ENCODE data around the gene GGTLC1. TPM values are rescaled to one million over a fixed set of nuclear protein-coding genes. Genes with fewer than 3 reads are reported as not detected.

The GGTLC1 gene
- total and polyA plus RNA-seq, 2 experiments from 2014 or later = not detected

GRCh38 chr20:23943304-23943703, 45.3 kb downstream of the GGTLC1 start (continued):
- TF ChIP-seq JUNB (IDR thresholded peaks at IDR 0.05; ENCODE audit: unreplicated experiment) (no peak), EZH2phosphoT487 (IDR thresholded peaks at IDR 0.05; ENCODE audit: unreplicated experiment) (no peak), STAT1 (IDR thresholded peaks at IDR 0.05; ENCODE audit: unreplicated experiment) (no peak), ZNF331 (CRISPR knock-in tag; IDR thresholded peaks at IDR 0.05; ENCODE audit: low read depth) (no peak), POLR2AphosphoS5 (IDR thresholded peaks at IDR 0.05; ENCODE audit: low read depth) (no peak), NANOG (IDR thresholded peaks at IDR 0.05; ENCODE audit: borderline replicate concordance) (no peak), ZNF114 (CRISPR knock-in tag; IDR thresholded peaks at IDR 0.05) (no peak), CREB1 (CRISPR knock-in tag; IDR thresholded peaks at IDR 0.05; ENCODE audit: low read depth) (no peak)
- TF ChIP-seq, protein P1, sequence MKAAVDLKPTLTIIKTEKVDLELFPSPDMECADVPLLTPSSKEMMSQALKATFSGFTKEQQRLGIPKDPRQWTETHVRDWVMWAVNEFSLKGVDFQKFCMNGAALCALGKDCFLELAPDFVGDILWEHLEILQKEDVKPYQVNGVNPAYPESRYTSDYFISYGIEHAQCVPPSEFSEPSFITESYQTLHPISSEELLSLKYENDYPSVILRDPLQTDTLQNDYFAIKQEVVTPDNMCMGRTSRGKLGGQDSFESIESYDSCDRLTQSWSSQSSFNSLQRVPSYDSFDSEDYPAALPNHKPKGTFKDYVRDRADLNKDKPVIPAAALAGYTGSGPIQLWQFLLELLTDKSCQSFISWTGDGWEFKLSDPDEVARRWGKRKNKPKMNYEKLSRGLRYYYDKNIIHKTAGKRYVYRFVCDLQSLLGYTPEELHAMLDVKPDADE (IDR thresholded peaks at IDR 0.05) = no peak

DNA sequence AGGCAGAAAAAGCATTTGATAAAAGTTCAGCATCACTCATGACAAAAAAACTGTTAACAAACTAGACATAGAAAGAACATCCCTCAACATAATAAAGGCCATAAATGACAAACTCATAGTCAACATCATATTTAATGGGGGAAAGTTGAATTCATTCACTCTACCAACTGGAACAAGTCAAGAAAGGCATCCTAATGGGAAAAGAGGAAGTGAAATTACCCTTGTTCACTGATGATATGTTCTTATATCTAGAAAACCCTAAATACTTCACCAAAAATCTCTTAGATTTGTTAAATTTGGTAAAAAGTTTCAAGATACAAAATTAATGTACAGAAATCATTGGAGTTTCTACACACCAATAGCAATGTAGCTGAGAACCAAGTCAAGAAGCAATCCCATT, 48.9 kb downstream of the GGTLC1 start:
- H3K4me1 ChIP-seq (ENCODE audit: insufficient read depth) = no peaks in the 10 kb centered on the region
- no peak overlapping the region for H3K27ac Mint-ChIP-seq
- H3K4me1 Mint-ChIP-seq = no peaks in the 10 kb centered on the region
- peaks cover 11% of the 10 kb centered on the region for H3K9me2 ChIP-seq (ENCODE audit: insufficient read depth)
- no peaks in the 10 kb centered on the region for H3K36me3 ChIP-seq (ENCODE audit: insufficient read depth)
- H2AFZ ChIP-seq = no peak overlapping the region
- no peak overlapping the region for H3K4me2 ChIP-seq
- H3F3A ChIP-seq (replicated peaks; ENCODE audit: low read depth) = no peaks in the 10 kb centered on the region
- H3K27ac ChIP-seq (ENCODE audit: low read depth) = no peak overlapping the region
- H3K36me3 Mint-ChIP-seq (ENCODE audit: low read depth) = peaks cover 3% of the 10 kb centered on the region; the same call in 2 of the 3 replicates
- H3K27me3 ChIP-seq (ENCODE audit: insufficient read depth) = no peaks in the 10 kb centered on the region
- ATAC-seq = no peak
- no peak for DNase-seq (ENCODE audit: low spot score)
- no peaks in the 10 kb centered on the region for H4K20me1 ChIP-seq (replicated peaks; ENCODE audit: insufficient read depth)
- no peak overlapping the region for H3K4me3 ChIP-seq
- H3K79me2 ChIP-seq (replicated peaks; ENCODE audit: insufficient read depth) = no peaks in the 10 kb centered on the region
- peaks cover 8% of the 10 kb centered on the region for H3K9me3 Mint-ChIP-seq
- H3K4me3 Mint-ChIP-seq = no peak overlapping the region
- H3K27me3 Mint-ChIP-seq (ENCODE audit: insufficient read depth, low read depth, poor library complexity) = no peaks in the 10 kb centered on the region
- TF ChIP-seq, protein P2, sequence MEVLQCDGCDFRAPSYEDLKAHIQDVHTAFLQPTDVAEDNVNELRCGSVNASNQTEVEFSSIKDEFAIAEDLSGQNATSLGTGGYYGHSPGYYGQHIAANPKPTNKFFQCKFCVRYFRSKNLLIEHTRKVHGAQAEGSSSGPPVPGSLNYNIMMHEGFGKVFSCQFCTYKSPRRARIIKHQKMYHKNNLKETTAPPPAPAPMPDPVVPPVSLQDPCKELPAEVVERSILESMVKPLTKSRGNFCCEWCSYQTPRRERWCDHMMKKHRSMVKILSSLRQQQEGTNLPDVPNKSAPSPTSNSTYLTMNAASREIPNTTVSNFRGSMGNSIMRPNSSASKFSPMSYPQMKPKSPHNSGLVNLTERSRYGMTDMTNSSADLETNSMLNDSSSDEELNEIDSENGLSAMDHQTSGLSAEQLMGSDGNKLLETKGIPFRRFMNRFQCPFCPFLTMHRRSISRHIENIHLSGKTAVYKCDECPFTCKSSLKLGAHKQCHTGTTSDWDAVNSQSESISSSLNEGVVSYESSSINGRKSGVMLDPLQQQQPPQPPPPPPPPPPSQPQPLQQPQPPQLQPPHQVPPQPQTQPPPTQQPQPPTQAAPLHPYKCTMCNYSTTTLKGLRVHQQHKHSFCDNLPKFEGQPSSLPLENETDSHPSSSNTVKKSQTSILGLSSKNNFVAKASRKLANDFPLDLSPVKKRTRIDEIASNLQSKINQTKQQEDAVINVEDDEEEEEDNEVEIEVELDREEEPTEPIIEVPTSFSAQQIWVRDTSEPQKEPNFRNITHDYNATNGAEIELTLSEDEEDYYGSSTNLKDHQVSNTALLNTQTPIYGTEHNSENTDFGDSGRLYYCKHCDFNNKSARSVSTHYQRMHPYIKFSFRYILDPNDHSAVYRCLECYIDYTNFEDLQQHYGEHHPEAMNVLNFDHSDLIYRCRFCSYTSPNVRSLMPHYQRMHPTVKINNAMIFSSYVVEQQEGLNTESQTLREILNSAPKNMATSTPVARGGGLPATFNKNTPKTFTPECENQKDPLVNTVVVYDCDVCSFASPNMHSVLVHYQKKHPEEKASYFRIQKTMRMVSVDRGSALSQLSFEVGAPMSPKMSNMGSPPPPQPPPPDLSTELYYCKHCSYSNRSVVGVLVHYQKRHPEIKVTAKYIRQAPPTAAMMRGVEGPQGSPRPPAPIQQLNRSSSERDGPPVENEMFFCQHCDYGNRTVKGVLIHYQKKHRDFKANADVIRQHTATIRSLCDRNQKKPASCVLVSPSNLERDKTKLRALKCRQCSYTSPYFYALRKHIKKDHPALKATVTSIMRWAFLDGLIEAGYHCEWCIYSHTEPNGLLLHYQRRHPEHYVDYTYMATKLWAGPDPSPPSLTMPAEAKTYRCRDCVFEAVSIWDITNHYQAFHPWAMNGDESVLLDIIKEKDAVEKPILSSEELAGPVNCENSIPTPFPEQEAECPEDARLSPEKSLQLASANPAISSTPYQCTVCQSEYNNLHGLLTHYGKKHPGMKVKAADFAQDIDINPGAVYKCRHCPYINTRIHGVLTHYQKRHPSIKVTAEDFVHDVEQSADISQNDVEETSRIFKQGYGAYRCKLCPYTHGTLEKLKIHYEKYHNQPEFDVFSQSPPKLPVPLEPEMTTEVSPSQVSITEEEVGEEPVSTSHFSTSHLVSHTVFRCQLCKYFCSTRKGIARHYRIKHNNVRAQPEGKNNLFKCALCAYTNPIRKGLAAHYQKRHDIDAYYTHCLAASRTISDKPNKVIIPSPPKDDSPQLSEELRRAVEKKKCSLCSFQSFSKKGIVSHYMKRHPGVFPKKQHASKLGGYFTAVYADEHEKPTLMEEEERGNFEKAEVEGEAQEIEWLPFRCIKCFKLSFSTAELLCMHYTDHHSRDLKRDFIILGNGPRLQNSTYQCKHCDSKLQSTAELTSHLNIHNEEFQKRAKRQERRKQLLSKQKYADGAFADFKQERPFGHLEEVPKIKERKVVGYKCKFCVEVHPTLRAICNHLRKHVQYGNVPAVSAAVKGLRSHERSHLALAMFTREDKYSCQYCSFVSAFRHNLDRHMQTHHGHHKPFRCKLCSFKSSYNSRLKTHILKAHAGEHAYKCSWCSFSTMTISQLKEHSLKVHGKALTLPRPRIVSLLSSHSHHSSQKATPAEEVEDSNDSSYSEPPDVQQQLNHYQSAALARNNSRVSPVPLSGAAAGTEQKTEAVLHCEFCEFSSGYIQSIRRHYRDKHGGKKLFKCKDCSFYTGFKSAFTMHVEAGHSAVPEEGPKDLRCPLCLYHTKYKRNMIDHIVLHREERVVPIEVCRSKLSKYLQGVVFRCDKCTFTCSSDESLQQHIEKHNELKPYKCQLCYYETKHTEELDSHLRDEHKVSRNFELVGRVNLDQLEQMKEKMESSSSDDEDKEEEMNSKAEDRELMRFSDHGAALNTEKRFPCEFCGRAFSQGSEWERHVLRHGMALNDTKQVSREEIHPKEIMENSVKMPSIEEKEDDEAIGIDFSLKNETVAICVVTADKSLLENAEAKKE (CRISPR knock-in tag; IDR thresholded peaks at IDR 0.05) = no peak
- TF ChIP-seq STAT1 (IDR thresholded peaks at IDR 0.05; ENCODE audit: unreplicated experiment) (no peak), CREB1 (CRISPR knock-in tag; IDR thresholded peaks at IDR 0.05; ENCODE audit: low read depth) (no peak), NANOG (IDR thresholded peaks at IDR 0.05; ENCODE audit: borderline replicate concordance) (no peak), EZH2phosphoT487 (IDR thresholded peaks at IDR 0.05; ENCODE audit: unreplicated experiment) (no peak), ZNF331 (CRISPR knock-in tag; IDR thresholded peaks at IDR 0.05; ENCODE audit: low read depth) (no peak), REST (IDR thresholded peaks at IDR 0.05; ENCODE audit: unreplicated experiment) (no peak), JUNB (IDR thresholded peaks at IDR 0.05; ENCODE audit: unreplicated experiment) (no peak), ZNF114 (CRISPR knock-in tag; IDR thresholded peaks at IDR 0.05) (no peak), POLR2AphosphoS5 (IDR thresholded peaks at IDR 0.05; ENCODE audit: low read depth) (no peak)
- TF ChIP-seq, protein P3, sequence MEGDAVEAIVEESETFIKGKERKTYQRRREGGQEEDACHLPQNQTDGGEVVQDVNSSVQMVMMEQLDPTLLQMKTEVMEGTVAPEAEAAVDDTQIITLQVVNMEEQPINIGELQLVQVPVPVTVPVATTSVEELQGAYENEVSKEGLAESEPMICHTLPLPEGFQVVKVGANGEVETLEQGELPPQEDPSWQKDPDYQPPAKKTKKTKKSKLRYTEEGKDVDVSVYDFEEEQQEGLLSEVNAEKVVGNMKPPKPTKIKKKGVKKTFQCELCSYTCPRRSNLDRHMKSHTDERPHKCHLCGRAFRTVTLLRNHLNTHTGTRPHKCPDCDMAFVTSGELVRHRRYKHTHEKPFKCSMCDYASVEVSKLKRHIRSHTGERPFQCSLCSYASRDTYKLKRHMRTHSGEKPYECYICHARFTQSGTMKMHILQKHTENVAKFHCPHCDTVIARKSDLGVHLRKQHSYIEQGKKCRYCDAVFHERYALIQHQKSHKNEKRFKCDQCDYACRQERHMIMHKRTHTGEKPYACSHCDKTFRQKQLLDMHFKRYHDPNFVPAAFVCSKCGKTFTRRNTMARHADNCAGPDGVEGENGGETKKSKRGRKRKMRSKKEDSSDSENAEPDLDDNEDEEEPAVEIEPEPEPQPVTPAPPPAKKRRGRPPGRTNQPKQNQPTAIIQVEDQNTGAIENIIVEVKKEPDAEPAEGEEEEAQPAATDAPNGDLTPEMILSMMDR (conservative IDR thresholded peaks at IDR 0.05; ENCODE audit: low read depth in 2 of 2) = no peak
